ENCODE data around the gene PMFBP1. TPM values are rescaled to one million over a fixed set of nuclear protein-coding genes. Genes with fewer than 3 reads are reported as not detected.
A peak's percentile ranks its signal among the peaks of the same experiment; 100 is the strongest.

Gene PMFBP1
- total RNA-seq, 1 experiment from 2014 or later = 0.55 TPM

GRCh38 chr16:72126429-72126765, 45.6 kb downstream of the PMFBP1 start:
- intact Hi-C loops (cut with micrococcal nuclease; ENCODE audit: unreplicated experiment) = no loop called here
- ChIA-PET POLR2A (ENCODE audit: unreplicated experiment) (no interaction called here), CTCF (no interaction called here)

DNA sequence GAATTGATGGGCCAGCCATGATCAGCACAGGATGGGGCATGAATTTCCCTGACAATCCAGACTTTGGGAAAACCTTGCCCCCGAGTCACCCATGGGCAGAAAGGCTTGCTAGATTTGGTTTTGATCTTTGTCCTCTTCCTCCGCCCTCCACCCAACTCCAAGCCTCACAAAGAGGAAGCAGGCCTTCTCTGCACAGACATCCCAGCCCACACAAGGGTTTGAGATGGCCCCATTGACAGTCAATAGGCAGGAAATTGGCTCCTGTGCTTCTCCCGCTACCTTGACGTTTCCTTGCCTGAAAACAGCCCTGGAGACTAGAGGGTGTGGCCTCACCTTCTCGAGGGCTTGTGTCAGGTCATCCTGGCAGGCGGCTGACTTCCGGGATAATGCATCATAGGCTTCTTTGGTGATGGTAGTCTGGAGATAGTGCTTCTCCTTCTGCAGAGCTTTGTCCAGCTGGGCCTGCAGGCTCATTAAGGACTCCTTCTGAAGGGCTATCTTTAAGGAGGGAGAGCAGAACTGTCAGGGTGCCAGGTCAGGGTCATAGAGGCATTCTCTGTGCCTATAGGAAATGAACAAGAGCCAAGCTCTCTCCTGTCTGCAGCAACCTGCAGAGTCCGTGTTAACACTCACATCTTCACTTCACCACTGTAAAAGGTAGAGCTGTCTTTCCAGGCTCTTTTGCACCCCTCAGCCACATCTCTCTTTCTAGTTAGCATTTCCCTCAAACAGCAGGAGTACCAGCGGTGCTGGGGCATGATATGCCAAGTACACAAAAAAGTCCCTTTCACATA, 46.1 kb downstream of the PMFBP1 start:
- Histone ChIP-seq H3K27ac (no peak overlapping the region), H3K9me2 (ENCODE audit: insufficient read depth) (no peaks in the 10 kb centered on the region), H4K20me1 (ENCODE audit: insufficient read depth) (no peaks in the 10 kb centered on the region), H3K4me1 (replicated peaks; ENCODE audit: insufficient read depth) (no peaks in the 10 kb centered on the region), H3K27me3 (ENCODE audit: insufficient read depth, low read depth) (peaks cover 27% of the 10 kb centered on the region), H3K4me3 (no peak overlapping the region), H2AFZ (no peak overlapping the region), H3K79me2 (ENCODE audit: low read depth) (no peaks in the 10 kb centered on the region), H3K36me3 (ENCODE audit: low read depth) (no peaks in the 10 kb centered on the region), H3K9me3 (ENCODE audit: insufficient read depth, low read depth) (no peaks in the 10 kb centered on the region), H3K4me2 (no peak overlapping the region), H3F3A (ENCODE audit: insufficient read depth, low read depth) (no peaks in the 10 kb centered on the region)
- no peak for DNase-seq
- TF ChIP-seq EZH2 (IDR thresholded peaks at IDR 0.05; ENCODE audit: low read depth) = no peak
- TF ChIP-seq, protein P1, sequence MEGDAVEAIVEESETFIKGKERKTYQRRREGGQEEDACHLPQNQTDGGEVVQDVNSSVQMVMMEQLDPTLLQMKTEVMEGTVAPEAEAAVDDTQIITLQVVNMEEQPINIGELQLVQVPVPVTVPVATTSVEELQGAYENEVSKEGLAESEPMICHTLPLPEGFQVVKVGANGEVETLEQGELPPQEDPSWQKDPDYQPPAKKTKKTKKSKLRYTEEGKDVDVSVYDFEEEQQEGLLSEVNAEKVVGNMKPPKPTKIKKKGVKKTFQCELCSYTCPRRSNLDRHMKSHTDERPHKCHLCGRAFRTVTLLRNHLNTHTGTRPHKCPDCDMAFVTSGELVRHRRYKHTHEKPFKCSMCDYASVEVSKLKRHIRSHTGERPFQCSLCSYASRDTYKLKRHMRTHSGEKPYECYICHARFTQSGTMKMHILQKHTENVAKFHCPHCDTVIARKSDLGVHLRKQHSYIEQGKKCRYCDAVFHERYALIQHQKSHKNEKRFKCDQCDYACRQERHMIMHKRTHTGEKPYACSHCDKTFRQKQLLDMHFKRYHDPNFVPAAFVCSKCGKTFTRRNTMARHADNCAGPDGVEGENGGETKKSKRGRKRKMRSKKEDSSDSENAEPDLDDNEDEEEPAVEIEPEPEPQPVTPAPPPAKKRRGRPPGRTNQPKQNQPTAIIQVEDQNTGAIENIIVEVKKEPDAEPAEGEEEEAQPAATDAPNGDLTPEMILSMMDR (conservative IDR thresholded peaks at IDR 0.05) = no peak
- intact Hi-C loops (cut with micrococcal nuclease; ENCODE audit: unreplicated experiment) = loop anchor here (2.0 kb wide), 1 partner anchor 341 kb away; no protein-coding TSS in a partner anchor
- ChIA-PET POLR2A (ENCODE audit: unreplicated experiment) (no interaction called here), CTCF (interaction anchor here (0.5 to 1.0 kb wide), 2 partner anchors 24 to 114 kb away, joined by 4 to 5 read pairs; no protein-coding TSS in a partner anchor)
- BruUV-seq (replicated peaks) = no TSS peak

More at GRCh38 chr16:72126429-72126765, 45.6 kb downstream of the PMFBP1 start:
- Histone ChIP-seq H3K4me1 (replicated peaks; ENCODE audit: insufficient read depth) (no peaks in the 10 kb centered on the region), H3K9me3 (ENCODE audit: insufficient read depth, low read depth) (no peaks in the 10 kb centered on the region), H4K20me1 (ENCODE audit: insufficient read depth) (no peaks in the 10 kb centered on the region), H3F3A (ENCODE audit: insufficient read depth, low read depth) (no peaks in the 10 kb centered on the region), H3K9me2 (ENCODE audit: insufficient read depth) (no peaks in the 10 kb centered on the region), H2AFZ (no peak overlapping the region), H3K27ac (no peak overlapping the region), H3K4me3 (no peak overlapping the region), H3K27me3 (ENCODE audit: insufficient read depth, low read depth) (peaks cover 33% of the 10 kb centered on the region), H3K4me2 (no peak overlapping the region), H3K36me3 (ENCODE audit: low read depth) (no peaks in the 10 kb centered on the region), H3K79me2 (ENCODE audit: low read depth) (no peaks in the 10 kb centered on the region)
- no TSS peak for BruUV-seq (replicated peaks)
- DNase-seq = no peak
- TF ChIP-seq, protein P1 (conservative IDR thresholded peaks at IDR 0.05) = no peak
- no peak for TF ChIP-seq EZH2 (IDR thresholded peaks at IDR 0.05; ENCODE audit: low read depth)

DNA sequence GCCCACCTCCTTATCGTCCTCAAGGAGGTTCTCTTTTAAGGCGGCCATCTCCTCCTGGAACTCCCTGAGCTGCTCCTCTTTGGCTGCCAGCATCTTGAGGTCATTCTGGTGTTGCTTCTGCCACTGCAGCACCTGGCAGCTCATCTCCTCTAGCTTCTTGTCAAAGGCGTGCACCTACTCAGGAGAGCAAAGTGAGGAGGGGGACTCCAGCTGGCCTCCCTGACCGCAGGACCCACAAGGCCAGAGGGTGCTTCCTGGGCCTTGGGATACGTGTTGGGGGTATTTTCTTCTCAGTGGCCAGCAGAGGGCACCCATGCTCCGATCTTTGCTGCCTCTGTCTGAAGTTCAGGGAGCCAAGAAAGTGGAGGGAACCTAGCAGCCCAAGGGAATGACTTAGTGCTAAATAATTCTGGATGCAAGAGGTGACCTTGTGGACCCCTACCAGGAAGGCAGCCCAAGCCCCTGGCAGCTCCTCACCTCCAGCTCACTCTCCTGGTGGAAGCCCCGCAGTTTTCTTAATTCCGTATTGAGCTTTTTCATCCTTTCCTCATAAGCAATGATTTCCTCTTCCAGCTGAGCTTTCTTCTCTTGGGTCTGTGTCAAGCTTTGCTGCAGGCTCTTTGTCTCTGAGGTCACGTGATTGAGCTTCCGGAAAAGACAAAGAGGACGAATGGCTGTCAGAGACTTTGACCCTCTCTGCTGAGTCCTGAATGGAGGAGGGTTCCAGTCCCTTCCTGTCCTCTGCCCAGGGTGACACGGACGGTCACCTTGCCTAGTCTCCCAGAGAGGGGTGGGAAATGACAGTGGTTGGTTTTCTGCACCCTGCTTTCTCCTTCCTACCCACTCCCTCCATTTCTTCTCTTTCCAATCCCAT, 47.0 kb downstream of the PMFBP1 start:
- H3K4me3 ChIP-seq = no peak overlapping the region
- TF ChIP-seq, protein P1 (conservative IDR thresholded peaks at IDR 0.05) = peak; percentile 87
- no peak for TF ChIP-seq EZH2 (IDR thresholded peaks at IDR 0.05; ENCODE audit: low read depth)
- ChIA-PET CTCF (interaction anchor here (0.5 to 1.0 kb wide), 3 partner anchors 25 to 659 kb away, joined by 3 to 5 read pairs (median 4); no protein-coding TSS in a partner anchor), POLR2A (ENCODE audit: unreplicated experiment) (no interaction called here)
- intact Hi-C loops (cut with micrococcal nuclease; ENCODE audit: unreplicated experiment) = loop anchor here (2.0 kb wide), 1 partner anchor 342 kb away; no protein-coding TSS in a partner anchor
- no peaks in the 10 kb centered on the region for H3K9me2 ChIP-seq (ENCODE audit: insufficient read depth)
- no peak overlapping the region for H3K27ac ChIP-seq
- H3F3A ChIP-seq (ENCODE audit: insufficient read depth, low read depth) = no peaks in the 10 kb centered on the region
- peaks cover 21% of the 10 kb centered on the region for H3K27me3 ChIP-seq (ENCODE audit: insufficient read depth, low read depth)
- no peaks in the 10 kb centered on the region for H4K20me1 ChIP-seq (ENCODE audit: insufficient read depth)
- H3K4me2 ChIP-seq = no peak overlapping the region
- DNase-seq = peak; percentile 39 to 60
- H3K79me2 ChIP-seq (ENCODE audit: low read depth) = no peaks in the 10 kb centered on the region
- H2AFZ ChIP-seq = no peak overlapping the region
- BruUV-seq (replicated peaks) = no TSS peak
- no peaks in the 10 kb centered on the region for H3K36me3 ChIP-seq (ENCODE audit: low read depth)
- no peaks in the 10 kb centered on the region for H3K4me1 ChIP-seq (replicated peaks; ENCODE audit: insufficient read depth)
- no peaks in the 10 kb centered on the region for H3K9me3 ChIP-seq (ENCODE audit: insufficient read depth, low read depth)

All from PC-9 (cell line).